ENCODE measurements around the gene OR1S2. TPM values are rescaled to one million over a fixed set of nuclear protein-coding genes. Genes with fewer than 3 reads are reported as not detected.

Gene OR1S2
- total and polyA plus RNA-seq, 2 donors (not counting 1 experiment from before 2014, with no cell fraction given) = not detected

DNA sequence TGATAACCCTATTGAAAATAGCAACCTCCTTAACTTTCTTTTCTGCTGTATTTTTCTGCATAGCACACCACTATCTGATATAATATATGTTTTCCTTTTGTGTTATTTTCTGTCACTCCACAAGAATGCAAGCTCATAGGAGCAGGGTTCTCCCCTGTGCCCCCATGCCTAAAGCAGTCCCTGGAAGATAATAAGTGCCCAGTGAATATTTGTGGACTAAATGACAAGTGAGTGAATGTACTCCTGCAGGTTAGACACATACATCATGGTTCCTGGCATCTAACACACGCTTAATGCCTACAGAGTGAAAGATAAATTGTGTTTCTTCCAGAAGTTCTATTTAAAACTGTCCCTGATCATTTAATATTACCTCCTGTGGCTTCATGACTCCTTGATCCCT lies 39.0 kb downstream of the OR1S2 start:
- no peak for DNase-seq
- TF ChIP-seq, protein P1, sequence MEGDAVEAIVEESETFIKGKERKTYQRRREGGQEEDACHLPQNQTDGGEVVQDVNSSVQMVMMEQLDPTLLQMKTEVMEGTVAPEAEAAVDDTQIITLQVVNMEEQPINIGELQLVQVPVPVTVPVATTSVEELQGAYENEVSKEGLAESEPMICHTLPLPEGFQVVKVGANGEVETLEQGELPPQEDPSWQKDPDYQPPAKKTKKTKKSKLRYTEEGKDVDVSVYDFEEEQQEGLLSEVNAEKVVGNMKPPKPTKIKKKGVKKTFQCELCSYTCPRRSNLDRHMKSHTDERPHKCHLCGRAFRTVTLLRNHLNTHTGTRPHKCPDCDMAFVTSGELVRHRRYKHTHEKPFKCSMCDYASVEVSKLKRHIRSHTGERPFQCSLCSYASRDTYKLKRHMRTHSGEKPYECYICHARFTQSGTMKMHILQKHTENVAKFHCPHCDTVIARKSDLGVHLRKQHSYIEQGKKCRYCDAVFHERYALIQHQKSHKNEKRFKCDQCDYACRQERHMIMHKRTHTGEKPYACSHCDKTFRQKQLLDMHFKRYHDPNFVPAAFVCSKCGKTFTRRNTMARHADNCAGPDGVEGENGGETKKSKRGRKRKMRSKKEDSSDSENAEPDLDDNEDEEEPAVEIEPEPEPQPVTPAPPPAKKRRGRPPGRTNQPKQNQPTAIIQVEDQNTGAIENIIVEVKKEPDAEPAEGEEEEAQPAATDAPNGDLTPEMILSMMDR (IDR thresholded peaks at IDR 0.05) = no peak
- TF ChIP-seq EZH2 (IDR thresholded peaks at IDR 0.05; ENCODE audit: borderline replicate concordance, insufficient read depth, low read depth, low read length, poor library complexity, severe bottlenecking) = no peak
- Histone ChIP-seq H3K79me2 (ENCODE audit: control insufficient read depth, insufficient read depth, low read length) (no peaks in the 10 kb centered on the region), H3K27ac (ENCODE audit: low read length in 2 of 2) (no peak overlapping the region), H3K9ac (ENCODE audit: low read length) (no peak overlapping the region), H3K36me3 (replicated peaks in 1 of 2; ENCODE audit: control extremely low read depth in 1 of 2, control insufficient read depth in 1 of 2, extremely low read depth in 1 of 2, insufficient read depth in 2 of 2, low read length in 1 of 2) (no peaks in the 10 kb centered on the region), H3K4me3 (ENCODE audit: control extremely low read depth in 1 of 5, extremely low read depth in 1 of 5, insufficient read depth in 1 of 5, low read depth in 2 of 5, low read length in 4 of 5) (no peak overlapping the region), H3K9me3 (ENCODE audit: control extremely low read depth in 1 of 3, control insufficient read depth in 2 of 3, insufficient read depth in 1 of 3, low read length in 2 of 3) (no peaks in the 10 kb centered on the region), H4K20me1 (ENCODE audit: control insufficient read depth, insufficient read depth, low read length, poor library complexity, severe bottlenecking) (no peaks in the 10 kb centered on the region), H3K4me2 (replicated peaks; ENCODE audit: low read depth, low read length, poor library complexity, severe bottlenecking) (no peak overlapping the region), H2AFZ (ENCODE audit: insufficient read depth, low read depth, low read length, poor library complexity, severe bottlenecking) (no peak overlapping the region), H3K27me3 (replicated peaks in 1 of 4; ENCODE audit: control extremely low read depth in 1 of 4, control insufficient read depth in 3 of 4, insufficient read depth in 4 of 4, low read length in 3 of 4) (no peaks in the 10 kb centered on the region), H3K4me1 (ENCODE audit: control insufficient read depth in 2 of 2, insufficient read depth in 2 of 2, low read length in 2 of 2) (no peaks in the 10 kb centered on the region)
- intact Hi-C loops (cut with micrococcal nuclease) = no loop called here
- peaks cover 3% of the 10 kb centered on the region for H3K27me3 Mint-ChIP-seq
- no CpG with 5 or more reads among the region's 1 CpG for WGBS (ENCODE audit: insufficient coverage)
- no peak overlapping the region for H3K4me3 Mint-ChIP-seq
- H3K27ac Mint-ChIP-seq = no peak overlapping the region
- ChIA-PET CTCF (no interaction called here), POLR2A (no interaction called here)
- H3K4me1 Mint-ChIP-seq = no peaks in the 10 kb centered on the region
- H3K9me3 Mint-ChIP-seq (ENCODE audit: insufficient read depth) = no peaks in the 10 kb centered on the region
- ATAC-seq (ENCODE audit: low read depth) = no peak

DNA sequence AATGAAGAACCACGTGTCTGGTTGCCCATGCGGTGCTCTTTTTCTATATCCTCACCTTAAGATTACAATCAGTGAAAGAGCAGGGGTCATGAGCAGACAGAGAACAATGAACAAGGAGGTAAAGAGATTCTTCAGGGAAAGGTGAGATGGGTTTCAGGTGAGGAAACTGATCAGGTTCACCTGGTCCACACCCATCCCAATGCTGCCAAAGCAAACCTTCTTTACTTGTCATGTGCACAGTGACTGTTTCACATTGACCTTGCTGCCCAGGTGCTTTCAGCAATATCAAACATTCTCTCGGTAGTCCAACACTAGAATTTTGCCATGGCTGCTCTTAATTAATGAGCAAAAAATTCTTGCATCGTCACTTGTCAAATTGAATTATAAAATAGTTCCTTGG lies 39.6 kb downstream of the OR1S2 start:
- DNase-seq (no peak), ATAC-seq (ENCODE audit: low read depth) (no peak)
- ChIA-PET CTCF (no interaction called here), POLR2A (no interaction called here)
- peaks cover 9% of the 10 kb centered on the region for H3K27me3 Mint-ChIP-seq
- WGBS (ENCODE audit: insufficient coverage) = 100% methylated on average over 1 of the region's 4 CpGs
- TF ChIP-seq, protein P1 (IDR thresholded peaks at IDR 0.05) = no peak
- no peak for TF ChIP-seq EZH2 (IDR thresholded peaks at IDR 0.05; ENCODE audit: borderline replicate concordance, insufficient read depth, low read depth, low read length, poor library complexity, severe bottlenecking)
- Histone ChIP-seq H3K79me2 (ENCODE audit: control insufficient read depth, insufficient read depth, low read length) (no peaks in the 10 kb centered on the region), H3K27ac (ENCODE audit: low read length in 2 of 2) (no peak overlapping the region), H3K27me3 (replicated peaks in 1 of 4; ENCODE audit: control extremely low read depth in 1 of 4, control insufficient read depth in 3 of 4, insufficient read depth in 4 of 4, low read length in 3 of 4) (no peaks in the 10 kb centered on the region), H3K4me1 (ENCODE audit: control insufficient read depth in 2 of 2, insufficient read depth in 2 of 2, low read length in 2 of 2) (no peaks in the 10 kb centered on the region), H3K9me3 (ENCODE audit: control extremely low read depth in 1 of 3, control insufficient read depth in 2 of 3, insufficient read depth in 1 of 3, low read length in 2 of 3) (no peaks in the 10 kb centered on the region), H3K36me3 (replicated peaks in 1 of 2; ENCODE audit: control extremely low read depth in 1 of 2, control insufficient read depth in 1 of 2, extremely low read depth in 1 of 2, insufficient read depth in 2 of 2, low read length in 1 of 2) (no peaks in the 10 kb centered on the region), H2AFZ (ENCODE audit: insufficient read depth, low read depth, low read length, poor library complexity, severe bottlenecking) (no peak overlapping the region), H3K4me2 (replicated peaks; ENCODE audit: low read depth, low read length, poor library complexity, severe bottlenecking) (no peak overlapping the region), H3K4me3 (ENCODE audit: control extremely low read depth in 1 of 5, extremely low read depth in 1 of 5, insufficient read depth in 1 of 5, low read depth in 2 of 5, low read length in 4 of 5) (no peak overlapping the region), H3K9ac (ENCODE audit: low read length) (no peak overlapping the region), H4K20me1 (ENCODE audit: control insufficient read depth, insufficient read depth, low read length, poor library complexity, severe bottlenecking) (no peaks in the 10 kb centered on the region)
- no peaks in the 10 kb centered on the region for H3K4me1 Mint-ChIP-seq
- H3K4me3 Mint-ChIP-seq = no peak overlapping the region
- H3K27ac Mint-ChIP-seq = no peak overlapping the region
- peaks cover 2% of the 10 kb centered on the region for H3K9me3 Mint-ChIP-seq (ENCODE audit: insufficient read depth)
- intact Hi-C loops (cut with micrococcal nuclease) = no loop called here

Other genes with a start within 250 kb of the OR1S2 start
- gene OR9Q1, start 180.3 kb downstream of the OR1S2 start, total RNA-seq = not detected in 2 replicates
- not detected in 2 replicates for gene OR9Q1, start 180.3 kb downstream of the OR1S2 start, polyA plus RNA-seq
- not detected in 2 replicates for gene OR6Q1, start 173.2 kb downstream of the OR1S2 start, total RNA-seq
- gene OR6Q1, start 173.2 kb downstream of the OR1S2 start, polyA plus RNA-seq = not detected in 2 replicates
- gene OR9I1, start 78.6 kb downstream of the OR1S2 start, total RNA-seq = not detected in 2 replicates
- gene OR9I1, start 78.6 kb downstream of the OR1S2 start, polyA plus RNA-seq = not detected in 2 replicates
- not detected in 2 replicates for gene OR9Q2, start 15.1 kb downstream of the OR1S2 start, total RNA-seq
- not detected in 2 replicates for gene OR9Q2, start 15.1 kb downstream of the OR1S2 start, polyA plus RNA-seq
- not detected in 2 replicates for gene OR1S1, start 8.6 kb upstream of the OR1S2 start, total RNA-seq
- gene OR1S1, start 8.6 kb upstream of the OR1S2 start, polyA plus RNA-seq = not detected in 2 replicates
- gene OR10Q1, start 24.8 kb upstream of the OR1S2 start, total RNA-seq = not detected in 2 replicates
- gene OR10Q1, start 24.8 kb upstream of the OR1S2 start, polyA plus RNA-seq = not detected in 2 replicates
- not detected in 2 replicates for gene OR10W1, start 64.1 kb upstream of the OR1S2 start, total RNA-seq
- gene OR10W1, start 64.1 kb upstream of the OR1S2 start, polyA plus RNA-seq = not detected in 2 replicates
- gene OR5B17, start 154.9 kb upstream of the OR1S2 start, total RNA-seq = not detected in 2 replicates
- gene OR5B17, start 154.9 kb upstream of the OR1S2 start, polyA plus RNA-seq = not detected in 2 replicates
- gene OR5B3, start 202.7 kb upstream of the OR1S2 start, total RNA-seq = not detected in 2 replicates
- not detected in 2 replicates for gene OR5B3, start 202.7 kb upstream of the OR1S2 start, polyA plus RNA-seq
- gene OR5B2, start 224.0 kb upstream of the OR1S2 start, total RNA-seq = 0.27 TPM in 1 of 2 replicates, not detected in the other
- 0.03 TPM in 1 of 2 replicates, not detected in the other for gene OR5B2, start 224.0 kb upstream of the OR1S2 start, polyA plus RNA-seq
- not detected in 2 replicates for gene OR5B12, start 238.1 kb upstream of the OR1S2 start, total RNA-seq
- not detected in 2 replicates for gene OR5B12, start 238.1 kb upstream of the OR1S2 start, polyA plus RNA-seq

Data from B cell (primary cell).